Vagina (tissue), 2 donors: Measurements from ENCODE around the gene XKR8.

Source experiments
- POLR2AphosphoS5 ChIP-seq, 2 donors: sonication (generic); formaldehyde crosslinking; IDR thresholded peaks; one replicate each; pipeline ENCODE4 v1.9.0; 2017; ENCODE audit warnings: antibody characterized with exemption in 2 of 2, mild to moderate bottlenecking in 2 of 2, low read depth in 1 of 2; ENCODE audit not compliant: insufficient read depth in 1 of 2
- TF ChIP-seq, protein P1 (sequence below), 3 experiments: fragments of 450-650 bp in 2 of 3; fragments of 200-600 bp in 1 of 3; sonication (generic) in 1 of 3; IDR thresholded peaks; one replicate each; pipeline ENCODE4 v1.5.1; 2017 to 2019; ENCODE audit warnings: antibody characterized with exemption in 3 of 3, mild to moderate bottlenecking in 2 of 3, moderate library complexity in 2 of 3

DNA sequence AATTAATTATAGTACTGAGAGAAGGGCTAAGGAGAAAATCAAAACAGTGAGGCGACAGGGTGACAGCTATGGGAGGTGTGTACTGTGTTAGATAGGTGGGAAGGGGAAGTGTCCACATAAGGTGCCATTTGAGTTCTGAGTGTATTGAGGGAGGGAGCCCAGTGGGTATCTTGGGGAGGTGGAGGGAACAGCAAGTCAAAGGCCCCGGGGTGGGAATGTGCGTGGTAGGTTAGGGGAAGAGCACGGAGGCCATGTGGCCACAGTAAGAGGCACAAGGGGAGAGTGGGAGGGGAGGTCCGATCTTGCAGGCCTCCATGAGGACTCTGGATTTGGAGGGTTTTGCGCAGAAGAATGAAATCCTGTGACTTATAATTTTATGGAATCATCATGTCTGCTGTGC is 3.0 kb upstream of the XKR8 start:
- TF ChIP-seq, protein P1, sequence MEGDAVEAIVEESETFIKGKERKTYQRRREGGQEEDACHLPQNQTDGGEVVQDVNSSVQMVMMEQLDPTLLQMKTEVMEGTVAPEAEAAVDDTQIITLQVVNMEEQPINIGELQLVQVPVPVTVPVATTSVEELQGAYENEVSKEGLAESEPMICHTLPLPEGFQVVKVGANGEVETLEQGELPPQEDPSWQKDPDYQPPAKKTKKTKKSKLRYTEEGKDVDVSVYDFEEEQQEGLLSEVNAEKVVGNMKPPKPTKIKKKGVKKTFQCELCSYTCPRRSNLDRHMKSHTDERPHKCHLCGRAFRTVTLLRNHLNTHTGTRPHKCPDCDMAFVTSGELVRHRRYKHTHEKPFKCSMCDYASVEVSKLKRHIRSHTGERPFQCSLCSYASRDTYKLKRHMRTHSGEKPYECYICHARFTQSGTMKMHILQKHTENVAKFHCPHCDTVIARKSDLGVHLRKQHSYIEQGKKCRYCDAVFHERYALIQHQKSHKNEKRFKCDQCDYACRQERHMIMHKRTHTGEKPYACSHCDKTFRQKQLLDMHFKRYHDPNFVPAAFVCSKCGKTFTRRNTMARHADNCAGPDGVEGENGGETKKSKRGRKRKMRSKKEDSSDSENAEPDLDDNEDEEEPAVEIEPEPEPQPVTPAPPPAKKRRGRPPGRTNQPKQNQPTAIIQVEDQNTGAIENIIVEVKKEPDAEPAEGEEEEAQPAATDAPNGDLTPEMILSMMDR (IDR thresholded peaks at IDR 0.05), result no peak
- no peak for TF ChIP-seq POLR2AphosphoS5 (IDR thresholded peaks at IDR 0.05; ENCODE audit: insufficient read depth in 1 of 2, low read depth in 1 of 2)
